Caco-2 (cell line): Measurements from ENCODE around the gene LRP5. TPM values are rescaled to one million over a fixed set of nuclear protein-coding genes. Genes with fewer than 3 reads are reported as not detected.

Experiments
- BruUV-seq: library from RNA; stranded (reverse); fragments of 400-500 nt; replicated peaks from 2 replicates; lab custom pipeline; 2021; lab: Mats Ljungman, UMichigan
- CTCF ChIA-PET: fragments of 300-600 bp; sonication (Branson Sonifier 250); formaldehyde crosslinking; loops from one replicate; lab custom pipeline; 2022; ENCODE audit warnings: antibody characterized with exemption; lab: Charles Lee
- POLR2A ChIA-PET: fragments of 300-600 bp; sonication (Branson Sonifier 250); formaldehyde crosslinking; loops from one replicate; lab custom pipeline; 2022; ENCODE audit warnings: antibody characterized with exemption; lab: Charles Lee
- DNase-seq, 2 experiments: peaks; one replicate each; pipeline versions ENCODE4 v3.0.0 to v3.0.0-alpha.2; 2020 to 2022
- H3K27me3 ChIP-seq: replicated peaks from 2 replicates; pipeline ENCODE4 v1.6.0; 2011; ENCODE audit warnings: low read length; ENCODE audit not compliant: control insufficient read depth, insufficient read depth
- H3K36me3 ChIP-seq: 2 replicates; pipeline ENCODE4 v1.5.1; 2011; ENCODE audit warnings: low read length; ENCODE audit not compliant: control insufficient read depth, insufficient read depth
- H3K4me1 ChIP-seq: fragments of 250-450 bp; sonication (Bioruptor Pico); 2 replicates; pipeline ENCODE4 v1.5.1; 2020; ENCODE audit warnings: mild to moderate bottlenecking
- H3K4me3 ChIP-seq: 2 replicates; pipeline ENCODE4 v1.5.1; 2011; ENCODE audit warnings: low read depth, mild to moderate bottlenecking, control low read depth, low read length
- H3K9me3 ChIP-seq: fragments of 250-450 bp; sonication (Bioruptor Pico); 2 replicates; pipeline ENCODE4 v1.5.1; 2020; ENCODE audit warnings: mild to moderate bottlenecking, moderate library complexity
- H3K27ac Mint-ChIP-seq: one replicate; pipeline ENCODE4 v1.8.0; 2022; ENCODE audit warnings: mixed read lengths; ENCODE audit not compliant: unreplicated experiment
- H3K27me3 Mint-ChIP-seq: one replicate; pipeline ENCODE4 v1.8.0; 2022; ENCODE audit warnings: mixed read lengths; ENCODE audit not compliant: insufficient read depth, unreplicated experiment
- H3K36me3 Mint-ChIP-seq: one replicate; pipeline ENCODE4 v1.8.0; 2022; ENCODE audit warnings: mild to moderate bottlenecking, mixed read lengths; ENCODE audit not compliant: insufficient read depth, unreplicated experiment
- H3K4me1 Mint-ChIP-seq: one replicate; pipeline ENCODE4 v1.8.0; 2022; ENCODE audit warnings: low read depth, mixed read lengths; ENCODE audit not compliant: unreplicated experiment
- H3K4me3 Mint-ChIP-seq: one replicate; pipeline ENCODE4 v1.8.0; 2022; ENCODE audit warnings: mild to moderate bottlenecking, moderate library complexity, mixed read lengths; ENCODE audit not compliant: unreplicated experiment
- H3K9me3 Mint-ChIP-seq: one replicate; pipeline ENCODE4 v1.8.0; 2022; ENCODE audit warnings: mixed read lengths; ENCODE audit not compliant: unreplicated experiment
- intact Hi-C: fragments of 100-400 bp; cut with micrococcal nuclease; formaldehyde crosslinking; loops from one replicate; pipeline ENCODE4 v1.10.0; 2022; ENCODE audit not compliant: unreplicated experiment
- total RNA-seq: library from RNA; stranded (reverse); gene quantifications from 2 replicates; pipeline ENCODE4 v1.2.3, GENCODE V29; 2022
- TF ChIP-seq, protein P1 (sequence below), 2 experiments: fragments of 200-600 bp in 1 of 2; IDR thresholded peaks; 1 replicate in 1 of 2; 2 replicates in 1 of 2; pipeline versions ENCODE4 v1.5.1 to v1.8.0; 2011 to 2022; ENCODE audit warnings: antibody characterized with exemption in 1 of 2, control low read depth in 1 of 2, inconsistent platforms in 1 of 2, low read depth in 1 of 2, low read length in 1 of 2, mild to moderate bottlenecking in 1 of 2, moderate library complexity in 1 of 2; ENCODE audit not compliant: insufficient read depth in 1 of 2, severe bottlenecking in 1 of 2, unreplicated experiment in 1 of 2

Gene LRP5
- total RNA-seq, 1 experiment from 2014 or later = 94.3 TPM

DNA sequence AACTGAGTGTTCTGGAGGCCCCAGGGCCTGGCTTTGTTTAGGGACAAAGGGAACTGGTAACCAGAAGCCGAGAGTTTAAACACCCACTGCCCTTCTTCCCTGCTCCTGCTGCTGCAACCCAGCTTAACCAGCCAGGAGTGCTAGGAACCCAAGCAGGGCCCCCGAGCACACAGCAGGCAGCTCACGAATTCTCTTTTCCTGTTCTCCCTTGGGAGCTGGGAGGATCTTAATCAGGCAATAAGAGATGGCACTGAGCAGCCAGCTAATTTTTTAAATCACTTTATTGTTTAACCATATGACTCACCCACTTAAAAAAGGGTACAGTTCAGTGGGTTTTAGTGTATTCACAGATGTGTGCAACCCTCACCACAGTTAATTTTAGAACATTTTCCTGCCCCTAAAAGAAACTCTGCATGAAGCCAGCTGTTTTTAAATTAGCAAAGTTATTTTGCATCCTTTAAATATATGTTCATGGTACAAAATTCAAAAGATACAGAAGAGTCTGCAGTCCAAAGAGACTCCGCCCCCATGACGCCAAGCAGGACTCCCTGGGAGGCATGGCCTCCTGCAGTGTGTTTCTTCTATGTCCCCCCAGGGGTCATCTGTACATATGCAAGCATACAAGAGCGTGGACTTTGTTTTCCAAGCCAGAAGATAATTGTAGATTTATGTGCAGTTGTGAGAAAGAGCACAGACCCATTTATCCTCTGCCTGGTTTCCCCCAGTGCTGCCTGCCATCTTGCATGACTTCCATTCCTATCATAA is 129.3 kb downstream of the LRP5 start:
- H3K36me3 Mint-ChIP-seq = peaks cover 63% of the 10 kb centered on the region
- H3K9me3 Mint-ChIP-seq = no peaks in the 10 kb centered on the region
- BruUV-seq = no TSS peak
- H3K4me1 Mint-ChIP-seq = no peaks in the 10 kb centered on the region
- H3K4me1 ChIP-seq = no peaks in the 10 kb centered on the region
- H3K9me3 ChIP-seq = no peaks in the 10 kb centered on the region
- TF ChIP-seq, protein P1, sequence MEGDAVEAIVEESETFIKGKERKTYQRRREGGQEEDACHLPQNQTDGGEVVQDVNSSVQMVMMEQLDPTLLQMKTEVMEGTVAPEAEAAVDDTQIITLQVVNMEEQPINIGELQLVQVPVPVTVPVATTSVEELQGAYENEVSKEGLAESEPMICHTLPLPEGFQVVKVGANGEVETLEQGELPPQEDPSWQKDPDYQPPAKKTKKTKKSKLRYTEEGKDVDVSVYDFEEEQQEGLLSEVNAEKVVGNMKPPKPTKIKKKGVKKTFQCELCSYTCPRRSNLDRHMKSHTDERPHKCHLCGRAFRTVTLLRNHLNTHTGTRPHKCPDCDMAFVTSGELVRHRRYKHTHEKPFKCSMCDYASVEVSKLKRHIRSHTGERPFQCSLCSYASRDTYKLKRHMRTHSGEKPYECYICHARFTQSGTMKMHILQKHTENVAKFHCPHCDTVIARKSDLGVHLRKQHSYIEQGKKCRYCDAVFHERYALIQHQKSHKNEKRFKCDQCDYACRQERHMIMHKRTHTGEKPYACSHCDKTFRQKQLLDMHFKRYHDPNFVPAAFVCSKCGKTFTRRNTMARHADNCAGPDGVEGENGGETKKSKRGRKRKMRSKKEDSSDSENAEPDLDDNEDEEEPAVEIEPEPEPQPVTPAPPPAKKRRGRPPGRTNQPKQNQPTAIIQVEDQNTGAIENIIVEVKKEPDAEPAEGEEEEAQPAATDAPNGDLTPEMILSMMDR (IDR thresholded peaks at IDR 0.05; ENCODE audit: insufficient read depth in 1 of 2, low read depth in 1 of 2, low read length in 1 of 2, severe bottlenecking in 1 of 2, unreplicated experiment in 1 of 2) = no peak
- no peaks in the 10 kb centered on the region for H3K27me3 Mint-ChIP-seq
- no peak overlapping the region for H3K27ac Mint-ChIP-seq
- no peak overlapping the region for H3K4me3 Mint-ChIP-seq
- H3K27me3 ChIP-seq = no peaks in the 10 kb centered on the region
- no peak for DNase-seq
- H3K36me3 ChIP-seq = peaks cover 9% of the 10 kb centered on the region
- intact Hi-C loops = no loop called here
- ChIA-PET CTCF (no interaction called here), POLR2A (no interaction called here)
- H3K4me3 ChIP-seq = no peak overlapping the region

- ChIA-PET CTCF (no interaction called here), POLR2A (no interaction called here)
- no TSS peak for BruUV-seq
- no peaks in the 10 kb centered on the region for H3K27me3 ChIP-seq
- intact Hi-C loops = no loop called here
- no peak overlapping the region for H3K4me3 ChIP-seq
- H3K36me3 ChIP-seq = peaks cover 11% of the 10 kb centered on the region
- H3K4me1 ChIP-seq = no peaks in the 10 kb centered on the region
- Mint-ChIP-seq H3K9me3 (no peaks in the 10 kb centered on the region), H3K4me3 (no peak overlapping the region), H3K27me3 (no peaks in the 10 kb centered on the region), H3K4me1 (no peaks in the 10 kb centered on the region), H3K36me3 (peaks cover 68% of the 10 kb centered on the region), H3K27ac (no peak overlapping the region)
- no peak for DNase-seq
- TF ChIP-seq, protein P1 (IDR thresholded peaks at IDR 0.05; ENCODE audit: insufficient read depth in 1 of 2, low read depth in 1 of 2, low read length in 1 of 2, severe bottlenecking in 1 of 2, unreplicated experiment in 1 of 2) = no peak
- H3K9me3 ChIP-seq = no peaks in the 10 kb centered on the region
Observed at GRCh38 chr11:68442433-68442832, 130.0 kb downstream of the LRP5 start.

- intact Hi-C loops = no loop called here
Observed at GRCh38 chr11:68444566-68444965, 132.2 kb downstream of the LRP5 start.

More at GRCh38 chr11:68444566-68444965, 132.2 kb downstream of the LRP5 start:
- no peaks in the 10 kb centered on the region for H3K9me3 ChIP-seq
- no peaks in the 10 kb centered on the region for H3K4me1 Mint-ChIP-seq
- POLR2A ChIA-PET = no interaction called here
- peaks cover 79% of the 10 kb centered on the region for H3K36me3 Mint-ChIP-seq
- no peaks in the 10 kb centered on the region for H3K27me3 ChIP-seq
- peaks cover 17% of the 10 kb centered on the region for H3K36me3 ChIP-seq
- TF ChIP-seq, protein P1 (IDR thresholded peaks at IDR 0.05; ENCODE audit: insufficient read depth in 1 of 2, low read depth in 1 of 2, low read length in 1 of 2, severe bottlenecking in 1 of 2, unreplicated experiment in 1 of 2) = no peak
- DNase-seq = no peak
- H3K27ac Mint-ChIP-seq = no peak overlapping the region
- no peak overlapping the region for H3K4me3 ChIP-seq
- no TSS peak for BruUV-seq
- H3K4me1 ChIP-seq = no peaks in the 10 kb centered on the region
- no peak overlapping the region for H3K4me3 Mint-ChIP-seq
- CTCF ChIA-PET = no interaction called here
- H3K27me3 Mint-ChIP-seq = no peaks in the 10 kb centered on the region
- H3K9me3 Mint-ChIP-seq = no peaks in the 10 kb centered on the region
